A549 (cell line): ENCODE measurements around the gene CAPN7. TPM values are rescaled to one million over a fixed set of nuclear protein-coding genes. Genes with fewer than 3 reads are reported as not detected.

Experiments used
- ATAC-seq, 2 experiments: fragments of 200-7000 bp in 1 of 2; fragments of >200 bp in 1 of 2; cut with Nextera tagmentation in 1 of 2; cut with Tn5 transposase in 1 of 2; 3 replicates each; pipeline versions ENCODE4 v1.8.0 to v1.9.1; 2018 to 2020; ENCODE audit warnings: mild to moderate bottlenecking in 1 of 2, moderate library complexity in 1 of 2
- CTCF ChIA-PET: fragments of 300-600 bp; sonication (Branson Sonifier 250); formaldehyde crosslinking; extraction: SDS; loops from one replicate; lab custom pipeline; 2021; ENCODE audit warnings: antibody characterized with exemption, inconsistent platforms; lab: Yijun Ruan, JAX
- POLR2A ChIA-PET: fragments of 350-600 bp; formaldehyde crosslinking; extraction: SDS; loops from one replicate; lab custom pipeline; 2021; ENCODE audit warnings: antibody characterized with exemption, inconsistent platforms; lab: Yijun Ruan, JAX
- DNase-seq, 2 experiments: peaks; one replicate each; pipeline versions ENCODE4 v3.0.0 to v3.0.0-alpha.2; 2011 to 2016; ENCODE audit warnings: low read depth in 1 of 2, low spot score in 1 of 2
- FAIRE-seq: peaks from 2 replicates; lab custom pipeline; 2011; peaks lifted over from hg19 to GRCh38; lab: Jason Lieb, UNC
- H3K27ac ChIP-seq, 2 experiments: fragments of >200 bp; sonication (Bioruptor Twin); formaldehyde crosslinking; 3 replicates each; pipeline ENCODE4 v1.5.1; 2016 to 2017
- H3K4me1 ChIP-seq: fragments of >200 bp; sonication (Bioruptor Twin); formaldehyde crosslinking; 3 replicates; pipeline ENCODE4 v1.6.1; 2016
- H3K4me2 ChIP-seq: fragments of >200 bp; sonication (Bioruptor Twin); formaldehyde crosslinking; 3 replicates; pipeline ENCODE4 v1.6.1; 2016
- H3K4me3 ChIP-seq: fragments of >200 bp; sonication (Bioruptor Twin); formaldehyde crosslinking; 3 replicates; pipeline ENCODE4 v1.5.1; 2016
- H3K9me3 ChIP-seq: fragments of >200 bp; sonication (Bioruptor Twin); formaldehyde crosslinking; 3 replicates; pipeline ENCODE4 v1.6.1; 2016
- BCL3 ChIP-seq: fragments of >200 bp; sonication (Bioruptor Twin); formaldehyde crosslinking; IDR thresholded peaks from 3 replicates; pipeline ENCODE4 v1.6.1; 2016
- CBX2 ChIP-seq: fragments of 200-600 bp; sonication (generic); IDR thresholded peaks from 2 replicates; pipeline ENCODE4 v1.6.1; 2016; ENCODE audit warnings: low read depth, mild to moderate bottlenecking, borderline replicate concordance
- CEBPB ChIP-seq, 2 experiments: fragments of >200 bp in 1 of 2; sonication (Bioruptor Twin) in 1 of 2; formaldehyde crosslinking in 1 of 2; IDR thresholded peaks; 2 replicates each; pipeline ENCODE4 v1.6.1; 2012 to 2016
- CHD2 ChIP-seq: fragments of 150-350 bp; IDR thresholded peaks from 2 replicates; pipeline ENCODE4 v1.6.1; 2014; ENCODE audit warnings: low read length; ENCODE audit not compliant: partially characterized antibody
- CHD4 ChIP-seq: fragments of 200-600 bp; sonication (generic); IDR thresholded peaks from 2 replicates; pipeline ENCODE4 v1.6.1; 2016; ENCODE audit warnings: antibody characterized with exemption, mild to moderate bottlenecking, borderline replicate concordance
- EHF ChIP-seq: fragments of 250-450 bp; sonication (Bioruptor Pico); IDR thresholded peaks from 2 replicates; pipeline ENCODE4 v1.5.0; 2020; ENCODE audit warnings: mild to moderate bottlenecking
- EHMT2 ChIP-seq: fragments of 200-600 bp; sonication (generic); IDR thresholded peaks from 2 replicates; pipeline ENCODE4 v1.6.1; 2016; ENCODE audit warnings: antibody characterized with exemption, low read depth, mild to moderate bottlenecking, moderate library complexity
- ELK1 ChIP-seq: fragments of 150-350 bp; IDR thresholded peaks from 2 replicates; pipeline ENCODE4 v1.6.1; 2014; ENCODE audit warnings: low read depth, mild to moderate bottlenecking, low read length
- EP300 ChIP-seq, 2 experiments: fragments of >200 bp; sonication (Bioruptor Twin); formaldehyde crosslinking; IDR thresholded peaks; 2 replicates in 1 of 2; 3 replicates in 1 of 2; pipeline ENCODE4 v1.6.1; 2016 to 2017
- HDAC2 ChIP-seq: fragments of 200-600 bp; sonication (generic); IDR thresholded peaks from 2 replicates; pipeline ENCODE4 v1.6.1; 2016
- HOXB5 ChIP-seq: fragments of 250-450 bp; sonication (Bioruptor Pico); IDR thresholded peaks from 2 replicates; pipeline ENCODE4 v1.5.0; 2020; ENCODE audit warnings: mild to moderate bottlenecking, moderate library complexity
- KDM1A ChIP-seq: fragments of 200-600 bp; sonication (generic); IDR thresholded peaks from 2 replicates; pipeline ENCODE4 v1.6.1; 2016; ENCODE audit warnings: low read depth, mild to moderate bottlenecking
- MAX ChIP-seq: IDR thresholded peaks from 2 replicates; pipeline ENCODE4 v1.6.1; 2012
- MAZ ChIP-seq: fragments of 150-350 bp; IDR thresholded peaks from 2 replicates; pipeline ENCODE4 v1.6.1; 2014; ENCODE audit warnings: antibody characterized with exemption, low read depth, low read length, borderline replicate concordance
- MYC ChIP-seq: IDR thresholded peaks from 2 replicates; pipeline ENCODE4 v1.6.1; 2012; ENCODE audit warnings: mild to moderate bottlenecking, inconsistent platforms, low read length, improper control_type of control experiment, borderline replicate concordance
- PBX3 ChIP-seq: IDR thresholded peaks from 2 replicates; pipeline ENCODE4 v1.6.1; 2012
- POLR2AphosphoS2 ChIP-seq: conservative IDR thresholded peaks from 2 replicates; pipeline ENCODE4 v1.6.1; 2012; ENCODE audit warnings: low read length, improper control_type of control experiment, inconsistent platforms
- RARB ChIP-seq: fragments of 250-450 bp; sonication (Bioruptor Pico); IDR thresholded peaks from 2 replicates; pipeline ENCODE4 v1.8.0; 2021; ENCODE audit warnings: mild to moderate bottlenecking, moderate library complexity
- TFCP2L1 ChIP-seq: fragments of 250-450 bp; sonication (Bioruptor Pico); IDR thresholded peaks from 2 replicates; pipeline ENCODE4 v1.5.0; 2021; ENCODE audit warnings: mild to moderate bottlenecking
- WGBS: methylation state at CpG from one replicate; pipeline ENCODE4 v1.1.6; 2017; ENCODE audit errors: missing lambda C conversion rate; 5-methylcytosine and 5-hydroxymethylcytosine counted together
- polyA plus RNA-seq, 4 experiments: library from polyadenylated mRNA; depleted of rRNA in 3 of 4; stranded (reverse); fragments of >200 nt; fragmentation: RNase III in 1 of 4; extraction: RNeasy Plus Mini Kit Qiagen cat#74134 plus additional on column Dnase treatment in 1 of 4; gene quantifications; 2 replicates in 3 of 4; 3 replicates in 1 of 4; pipeline ENCODE4 v1.2.3, GENCODE V29; 2011 to 2017

CAPN7 gene
- polyA plus RNA-seq, 2 of the 4 experiments (the other 2 are of a cell fraction), result 19.9 to 36.8 TPM

- no peak for TF ChIP-seq TFCP2L1 (CRISPR knock-in tag)
- no peak for TF ChIP-seq MYC
- no peak for TF ChIP-seq HOXB5 (CRISPR knock-in tag)
- no peak for TF ChIP-seq EHF
- no peak for TF ChIP-seq HDAC2
- no peak for TF ChIP-seq PBX3
- TF ChIP-seq CEBPB (IDR thresholded peaks at IDR 0.05), result no peak
- no peak for TF ChIP-seq ELK1
- no peak for TF ChIP-seq MAX
- no peak for TF ChIP-seq EP300 (IDR thresholded peaks at IDR 0.05)
- ATAC-seq (no peak), DNase-seq (no peak), FAIRE-seq (no peak)
- peaks cover 4% of the 10 kb centered on the region; the same call in 1 of the 3 replicates for H3K4me1 ChIP-seq
- POLR2A ChIA-PET, result no interaction called here
- CTCF ChIA-PET, result interaction anchor here (1.8 kb wide), 1 partner anchor 21 kb away, joined by 9 read pairs; no protein-coding TSS in a partner anchor
- H3K4me2 ChIP-seq, result no peak overlapping the region
- no peaks in the 10 kb centered on the region for H3K9me3 ChIP-seq
- H3K4me3 ChIP-seq, result no peak overlapping the region
- 86% methylated on average over 1 of the region's 1 CpG for WGBS
- no peak overlapping the region for H3K27ac ChIP-seq
Observed at GRCh38 chr3:15289661-15290060, 83.6 kb downstream of the CAPN7 start.

GRCh38 chr3:15290736-15291135, 84.7 kb downstream of the CAPN7 start:
- H3K27ac ChIP-seq, result no peak overlapping the region

More at GRCh38 chr3:15290736-15291135, 84.7 kb downstream of the CAPN7 start:
- Histone ChIP-seq H3K4me3 (no peak overlapping the region), H3K9me3 (no peaks in the 10 kb centered on the region), H3K4me1 (peaks cover 4% of the 10 kb centered on the region; the same call in 1 of the 3 replicates), H3K4me2 (no peak overlapping the region)
- TF ChIP-seq BCL3, result no peak
- no peak for TF ChIP-seq CEBPB (IDR thresholded peaks at IDR 0.05)
- no peak for TF ChIP-seq CHD4
- TF ChIP-seq POLR2AphosphoS2, result no peak
- no peak for TF ChIP-seq EHF
- no peak for TF ChIP-seq ELK1
- TF ChIP-seq MAZ, result no peak
- TF ChIP-seq CBX2, result no peak
- TF ChIP-seq HDAC2, result no peak
- TF ChIP-seq KDM1A, result no peak
- no peak for TF ChIP-seq EHMT2
- no peak for TF ChIP-seq RARB (CRISPR knock-in tag)
- no peak for TF ChIP-seq CHD2
- DNase-seq (no peak), FAIRE-seq (no peak), ATAC-seq (no peak)
- ChIA-PET POLR2A (interaction anchor here (0.6 kb wide), 1 partner anchor 10 kb away, joined by 3 read pairs; no protein-coding TSS in a partner anchor), CTCF (interaction anchor here (1.2 to 1.8 kb wide), 3 partner anchors 22 to 42 kb away, joined by 3 to 9 read pairs (median 6); partner anchors contain the start of gene SH3BP5)
- WGBS, result 91% methylated on average over 3 of the region's 3 CpGs
